AG10803 (cell line): ENCODE data around the gene PPP1R14C.

Experiments
- DNase-seq: peaks from one replicate; pipeline ENCODE4 v3.0.0; 2010; ENCODE audit warnings: low read depth
- H3K4me3 ChIP-seq: 2 replicates; pipeline ENCODE4 v1.5.1; 2011; ENCODE audit warnings: mild to moderate bottlenecking, low read length, control low read depth
- TF ChIP-seq, protein P1 (sequence below): conservative IDR thresholded peaks from 2 replicates; pipeline ENCODE4 v1.5.1; 2011; ENCODE audit warnings: mild to moderate bottlenecking, low read length, control low read depth, inconsistent platforms

The PPP1R14C gene

DNA sequence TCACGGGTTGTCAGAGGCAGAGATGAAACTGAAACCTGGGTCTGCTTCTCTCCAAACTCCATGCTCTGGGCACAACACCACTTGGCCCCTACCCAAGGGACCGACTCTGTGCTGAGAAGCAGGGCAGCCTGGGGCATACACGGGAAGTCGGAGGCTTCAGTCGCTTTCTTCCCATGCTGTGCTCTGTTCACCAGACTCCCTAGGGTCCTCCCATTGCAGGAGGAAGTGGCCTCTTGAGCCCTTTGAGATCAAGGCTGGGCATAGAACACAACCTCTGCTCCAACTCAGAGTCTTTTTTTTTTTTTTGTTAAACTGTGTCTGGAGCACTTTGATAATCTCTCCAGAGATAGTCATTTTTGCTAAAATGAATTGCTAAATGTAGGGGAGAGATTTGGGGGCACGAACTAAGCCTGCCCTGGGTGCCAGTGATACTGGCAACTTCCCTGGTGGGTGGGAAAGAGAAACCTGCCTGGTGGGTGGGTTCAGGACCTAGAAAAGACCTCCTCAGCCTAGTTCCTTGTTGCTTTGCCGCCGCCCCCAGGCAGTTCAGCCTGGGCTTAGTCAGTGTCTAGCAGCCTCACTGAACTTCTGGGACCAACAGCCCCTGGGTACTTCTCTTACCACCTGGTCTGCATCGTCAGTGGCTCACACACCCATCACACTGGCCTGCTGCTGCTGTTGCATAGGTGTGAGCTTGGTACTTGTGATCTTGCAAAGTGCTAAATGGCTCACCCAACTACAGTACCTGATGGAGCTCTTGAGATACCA, 62.0 kb downstream of the PPP1R14C start:
- TF ChIP-seq, protein P1, sequence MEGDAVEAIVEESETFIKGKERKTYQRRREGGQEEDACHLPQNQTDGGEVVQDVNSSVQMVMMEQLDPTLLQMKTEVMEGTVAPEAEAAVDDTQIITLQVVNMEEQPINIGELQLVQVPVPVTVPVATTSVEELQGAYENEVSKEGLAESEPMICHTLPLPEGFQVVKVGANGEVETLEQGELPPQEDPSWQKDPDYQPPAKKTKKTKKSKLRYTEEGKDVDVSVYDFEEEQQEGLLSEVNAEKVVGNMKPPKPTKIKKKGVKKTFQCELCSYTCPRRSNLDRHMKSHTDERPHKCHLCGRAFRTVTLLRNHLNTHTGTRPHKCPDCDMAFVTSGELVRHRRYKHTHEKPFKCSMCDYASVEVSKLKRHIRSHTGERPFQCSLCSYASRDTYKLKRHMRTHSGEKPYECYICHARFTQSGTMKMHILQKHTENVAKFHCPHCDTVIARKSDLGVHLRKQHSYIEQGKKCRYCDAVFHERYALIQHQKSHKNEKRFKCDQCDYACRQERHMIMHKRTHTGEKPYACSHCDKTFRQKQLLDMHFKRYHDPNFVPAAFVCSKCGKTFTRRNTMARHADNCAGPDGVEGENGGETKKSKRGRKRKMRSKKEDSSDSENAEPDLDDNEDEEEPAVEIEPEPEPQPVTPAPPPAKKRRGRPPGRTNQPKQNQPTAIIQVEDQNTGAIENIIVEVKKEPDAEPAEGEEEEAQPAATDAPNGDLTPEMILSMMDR, result no peak
- DNase-seq, result no peak
- no peak overlapping the region for H3K4me3 ChIP-seq

DNA sequence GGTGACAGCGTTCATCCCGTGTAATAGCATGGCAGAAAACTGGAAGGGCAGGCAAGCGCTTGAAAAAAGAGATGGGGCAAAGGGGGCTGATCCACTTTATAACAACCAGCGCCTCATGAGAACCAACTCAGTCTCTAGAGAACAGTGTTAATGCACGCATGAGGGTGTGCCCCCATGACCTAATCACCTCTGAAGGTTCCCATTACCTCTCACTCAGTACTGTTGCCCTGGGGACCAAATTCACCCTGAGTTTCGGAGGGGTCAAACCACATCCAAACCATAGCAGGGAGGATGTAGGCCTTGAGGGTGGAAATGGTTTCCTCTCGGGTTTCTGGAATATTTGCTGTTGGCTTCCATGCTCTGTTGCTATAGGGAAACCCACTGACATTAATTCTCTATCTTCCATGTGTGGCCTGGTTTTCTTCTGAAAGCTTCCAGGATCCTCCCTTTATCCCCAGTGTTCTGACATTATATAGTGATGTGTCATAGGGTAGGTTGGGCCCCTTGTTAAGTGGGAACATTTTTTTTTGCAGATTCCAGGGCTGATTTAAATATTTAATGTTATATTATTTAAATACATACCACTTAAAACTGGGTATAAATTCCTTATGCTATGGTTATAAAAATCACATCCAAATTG, 65.2 kb downstream of the PPP1R14C start:
- DNase-seq, result peak; percentile 50

DNA sequence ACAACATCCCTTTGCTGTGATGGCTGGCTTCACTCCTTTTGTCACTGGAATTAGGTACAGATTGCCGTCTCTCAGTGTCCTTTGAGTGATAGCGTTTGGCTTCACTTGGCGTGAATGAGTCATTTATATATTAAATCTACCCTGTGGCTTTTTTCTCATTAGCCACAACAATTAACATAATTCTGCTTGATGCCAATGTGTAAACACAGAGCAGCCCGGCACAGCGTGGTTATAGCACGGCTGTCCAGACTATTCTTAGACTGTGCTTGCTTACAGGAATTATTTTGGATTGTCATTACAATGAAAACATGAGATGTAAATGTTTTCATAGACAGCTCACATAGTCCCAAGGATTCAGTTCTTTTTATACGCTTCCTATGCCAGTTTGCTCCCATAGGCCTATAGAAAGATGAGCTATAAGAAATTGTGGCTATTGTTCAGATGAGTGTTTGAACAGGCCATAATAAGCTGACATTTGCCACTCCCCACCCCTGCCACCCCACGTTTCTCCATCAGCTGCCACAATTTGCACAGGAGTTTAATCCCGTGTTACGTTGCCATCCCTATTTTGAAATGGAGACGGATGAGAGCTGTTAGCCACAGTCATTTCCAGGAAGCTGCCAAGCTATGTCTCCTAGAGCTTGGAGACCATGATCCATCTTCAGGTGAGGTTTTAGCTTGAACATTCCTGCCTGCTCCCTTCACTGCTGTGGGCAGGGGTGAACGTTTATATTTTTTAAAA, 65.9 kb downstream of the PPP1R14C start:
- TF ChIP-seq, protein P1, result no peak
- no peak overlapping the region for H3K4me3 ChIP-seq
- DNase-seq, result no peak

More for the DNA sequence above, 65.2 kb downstream of the PPP1R14C start:
- TF ChIP-seq, protein P1, result no peak
- H3K4me3 ChIP-seq, result no peak overlapping the region

GRCh38 chr6:150209415-150209814, 66.6 kb downstream of the PPP1R14C start:
- TF ChIP-seq, protein P1, result no peak
- no peak for DNase-seq
- H3K4me3 ChIP-seq, result no peak overlapping the region

DNA sequence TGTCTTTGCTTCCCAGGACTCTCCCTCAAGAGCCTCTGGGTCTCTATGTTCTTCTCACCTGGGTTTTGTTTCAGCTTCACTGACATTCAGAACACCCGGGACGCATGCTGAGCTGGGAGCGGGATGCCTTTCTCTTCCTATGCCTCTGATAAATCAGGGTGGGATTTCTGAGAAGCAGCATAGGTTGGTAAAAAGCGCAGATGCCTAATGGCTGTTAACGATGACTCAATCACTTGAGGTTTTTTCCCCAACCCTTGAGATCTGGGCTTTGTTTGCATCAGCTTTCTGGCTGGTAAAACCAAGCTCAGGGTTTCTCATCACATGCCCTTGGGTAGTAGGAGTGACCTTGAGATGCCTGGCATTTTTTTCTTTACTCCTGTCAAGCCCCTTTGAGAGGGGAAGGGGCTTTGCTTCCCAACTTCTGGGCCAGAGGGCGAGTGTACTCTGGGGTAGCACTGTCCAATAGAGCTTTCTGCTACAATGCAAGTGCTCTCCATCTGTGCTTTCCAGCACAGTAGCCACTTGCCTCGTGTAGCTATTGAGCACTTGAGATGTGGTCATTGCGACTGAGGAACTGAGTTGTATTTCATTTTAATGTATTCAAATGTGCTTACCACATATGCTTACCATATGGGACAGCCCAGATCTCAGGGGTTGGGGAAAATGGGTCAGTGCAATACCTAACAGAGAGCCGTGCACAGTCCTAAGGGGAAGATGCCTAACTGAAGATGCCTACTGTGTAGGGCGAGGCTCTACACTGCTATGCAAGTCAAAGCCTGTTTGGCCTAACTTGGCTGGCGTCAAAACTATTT, 69.1 kb downstream of the PPP1R14C start:
- TF ChIP-seq, protein P1, result no peak
- no peak overlapping the region for H3K4me3 ChIP-seq
- DNase-seq, result peak; percentile 75

GRCh38 chr6:150212778-150213177, 69.9 kb downstream of the PPP1R14C start:
- TF ChIP-seq, protein P1, result no peak
- DNase-seq, result no peak
- no peak overlapping the region for H3K4me3 ChIP-seq
